A172 (cell line): ENCODE data around the gene PCBP3. TPM values are rescaled to one million over a fixed set of nuclear protein-coding genes. Genes with fewer than 3 reads are reported as not detected.

Experiments
- DNase-seq: peaks from one replicate; pipeline ENCODE4 v3.0.0-alpha.2; 2015; ENCODE audit warnings: low spot score
- total RNA-seq: library from RNA; depleted of rRNA; stranded (reverse); fragments of >200 nt; shearing (Covaris generic); gene quantifications from 2 replicates; pipeline ENCODE4 v1.2.3, GENCODE V29; 2014

PCBP3 gene
- total RNA-seq, 1 experiment from 2014 or later = not detected

GRCh38 chr21:45860493-45861155 is 217.1 kb downstream of the PCBP3 start:
- DNase-seq = no peak

- DNase-seq = no peak
These were observed 217.8 kb downstream of the PCBP3 start for GRCh38 chr21:45861156-45861870.

GRCh38 chr21:45862543-45863207 is 219.2 kb downstream of the PCBP3 start:
- DNase-seq = no peak

- DNase-seq = no peak
These were observed 219.7 kb downstream of the PCBP3 start for GRCh38 chr21:45863267-45863666.

GRCh38 chr21:45863751-45864150 is 220.2 kb downstream of the PCBP3 start:
- DNase-seq = no peak

- DNase-seq = peak; percentile 31
These were observed 220.9 kb downstream of the PCBP3 start for GRCh38 chr21:45864436-45864835.

- peak; percentile 87 for DNase-seq
These were observed 221.7 kb downstream of the PCBP3 start for GRCh38 chr21:45865106-45865835.

- no peak for DNase-seq
These were observed 223.0 kb downstream of the PCBP3 start for GRCh38 chr21:45866551-45866950.

- no peak for DNase-seq
These were observed 223.6 kb downstream of the PCBP3 start for GRCh38 chr21:45867041-45867666.

GRCh38 chr21:45867671-45868081 is 224.2 kb downstream of the PCBP3 start:
- DNase-seq = no peak

GRCh38 chr21:45868086-45868485 is 224.6 kb downstream of the PCBP3 start:
- no peak for DNase-seq

GRCh38 chr21:45868488-45868887 is 225.0 kb downstream of the PCBP3 start:
- no peak for DNase-seq

- DNase-seq = peak; percentile 67
These were observed 225.8 kb downstream of the PCBP3 start for GRCh38 chr21:45869121-45870007.

GRCh38 chr21:45870421-45870820 is 226.9 kb downstream of the PCBP3 start:
- no peak for DNase-seq

GRCh38 chr21:45870851-45871615 is 227.5 kb downstream of the PCBP3 start:
- DNase-seq = no peak

GRCh38 chr21:45871616-45872236 is 228.2 kb downstream of the PCBP3 start:
- DNase-seq = no peak

- DNase-seq = no peak
These were observed 228.9 kb downstream of the PCBP3 start for GRCh38 chr21:45872471-45872870.

- DNase-seq = no peak
These were observed 229.4 kb downstream of the PCBP3 start for GRCh38 chr21:45872902-45873301.

GRCh38 chr21:45873418-45873817 is 229.9 kb downstream of the PCBP3 start:
- no peak for DNase-seq
